ENCODE measurements around the gene BCL2L2. TPM values are rescaled to one million over a fixed set of nuclear protein-coding genes. Genes with fewer than 3 reads are reported as not detected.
A peak's percentile ranks its signal among the peaks of the same experiment; 100 is the strongest.

Gene BCL2L2
- polyA plus RNA-seq, 3 donors, result 41.3 to 49.8 (median 41.7) TPM

DNA sequence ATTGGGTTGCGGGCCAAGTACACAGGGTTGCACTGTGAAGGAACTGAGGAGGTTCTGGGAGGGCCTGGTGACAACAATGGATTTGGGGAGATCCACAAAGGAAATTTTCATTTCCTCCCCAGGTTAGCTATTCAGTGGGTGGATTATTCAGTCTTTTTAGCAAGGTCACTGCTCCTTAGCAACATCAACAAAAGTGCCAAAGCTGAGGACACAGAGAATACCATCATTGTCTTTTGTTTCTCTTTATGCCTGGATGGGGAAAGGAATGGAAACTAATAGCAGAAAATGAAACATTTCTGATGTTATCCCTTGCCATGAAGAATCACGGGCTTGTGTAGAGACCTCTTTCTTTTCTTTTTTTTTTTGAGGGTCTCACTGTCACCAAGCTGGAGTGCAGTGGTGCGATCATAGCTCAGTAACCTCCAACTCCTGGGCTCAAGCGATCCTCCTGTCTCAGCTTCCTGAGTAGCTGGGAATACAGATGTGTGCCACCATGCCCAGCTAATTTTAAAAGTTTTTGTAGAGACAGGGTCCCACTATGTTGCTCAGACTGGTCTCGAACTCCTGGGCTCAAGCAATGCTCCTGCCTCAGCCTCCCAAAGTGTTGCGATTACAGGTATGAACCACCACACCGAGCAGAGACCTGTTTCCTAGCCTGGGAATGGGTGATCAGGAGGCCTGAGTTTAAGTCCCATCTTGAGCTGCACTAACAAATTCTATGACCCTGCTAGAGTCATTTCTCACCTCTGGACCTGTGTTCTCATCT, 10.4 kb upstream of the BCL2L2 start:
- DNase-seq (ENCODE audit: extremely low read depth in 1 of 11, low read depth in 9 of 11, low spot score in 4 of 11), result no peak

DNA sequence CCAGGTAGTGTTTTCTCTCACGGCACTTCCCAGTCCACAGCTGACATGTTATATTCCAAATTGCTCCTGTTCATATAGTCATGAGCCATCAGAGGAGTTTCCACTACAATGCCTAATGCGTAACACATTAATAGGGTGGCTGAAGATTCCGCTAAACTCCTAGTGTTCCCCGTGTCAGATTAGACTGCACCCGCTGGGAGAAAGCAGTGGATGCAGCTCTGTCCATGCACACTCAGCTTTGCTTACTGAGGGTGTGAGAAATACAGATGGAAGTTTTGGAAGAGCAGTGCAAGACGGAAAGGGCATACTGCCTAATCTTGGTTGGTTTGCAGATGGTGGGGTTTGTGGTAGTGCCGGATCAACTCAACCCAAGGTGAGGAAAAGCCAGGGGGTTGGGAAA, 9.5 kb upstream of the BCL2L2 start:
- no peak for DNase-seq (ENCODE audit: extremely low read depth in 1 of 11, low read depth in 9 of 11, low spot score in 4 of 11)

DNA sequence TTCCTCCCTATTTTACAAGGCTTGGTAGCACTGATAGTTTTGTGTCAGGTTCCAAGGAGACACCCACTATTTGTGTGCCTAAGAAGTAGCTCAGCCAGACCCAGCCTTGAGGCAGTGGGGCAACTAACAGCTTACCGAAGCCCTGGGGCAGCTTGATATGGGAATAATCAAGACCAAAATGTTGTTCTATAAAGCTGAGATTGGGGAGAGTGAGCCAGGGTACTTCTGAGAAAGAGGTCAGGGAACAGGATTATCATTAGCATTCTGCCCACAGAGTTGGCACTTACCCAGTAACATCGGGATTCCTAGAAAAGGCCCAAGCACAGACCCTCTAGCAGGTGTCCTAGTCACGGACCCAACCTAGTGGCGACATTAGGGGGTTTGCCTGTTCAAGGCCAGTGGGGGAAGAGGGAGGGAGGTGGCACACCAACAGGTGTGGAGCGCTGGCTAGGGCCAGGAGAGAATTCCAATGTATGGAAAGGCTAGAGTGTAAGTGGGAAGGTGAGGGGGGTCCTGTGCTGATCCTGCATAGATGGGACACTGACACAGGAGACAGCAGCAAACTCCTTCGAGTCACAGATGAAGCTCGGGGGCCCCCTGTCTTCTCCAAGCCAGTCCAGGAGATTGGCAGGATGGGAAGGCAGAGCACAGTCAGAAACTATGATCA, 8.9 kb upstream of the BCL2L2 start:
- DNase-seq (ENCODE audit: extremely low read depth in 1 of 11, low read depth in 9 of 11, low spot score in 4 of 11), result no peak

DNA sequence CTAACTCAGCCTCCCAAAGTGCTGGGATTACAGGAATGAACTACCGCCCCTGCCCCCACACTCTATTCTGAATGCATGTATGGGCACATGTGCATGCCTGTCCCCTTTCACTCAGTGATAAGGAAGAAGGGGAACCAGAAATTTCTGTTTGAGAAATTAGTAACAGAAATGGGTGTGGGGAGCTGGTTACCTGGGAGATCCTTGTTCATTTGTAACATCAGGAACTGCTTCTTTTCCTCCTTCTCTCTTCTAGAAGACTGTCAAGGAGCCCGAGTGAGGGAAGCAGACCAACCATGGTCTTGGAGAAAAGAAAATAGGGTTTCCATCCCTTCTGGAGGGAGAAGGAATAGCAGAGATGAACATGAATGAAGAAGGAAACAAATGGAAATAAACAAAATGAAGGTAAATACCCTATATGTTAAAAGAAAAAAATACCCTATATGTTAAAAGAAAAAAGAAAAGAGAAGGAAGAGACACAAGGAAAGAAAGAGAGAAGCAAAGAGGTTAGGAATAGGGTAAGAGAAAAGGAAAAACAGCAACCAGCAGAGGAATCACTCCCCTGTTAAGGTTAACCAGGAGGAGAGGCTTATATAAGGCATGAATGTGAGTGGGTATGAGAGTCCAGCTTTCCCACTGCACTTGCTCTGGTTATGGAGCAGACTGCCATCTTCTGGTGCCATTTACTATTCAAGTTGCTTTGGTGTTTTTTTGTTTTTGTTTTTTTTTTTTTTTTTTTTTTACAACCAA, 7.2 kb upstream of the BCL2L2 start:
- peak in 2 of 11 donors; percentile 35 to 46 for DNase-seq (ENCODE audit: extremely low read depth in 1 of 11, low read depth in 9 of 11, low spot score in 4 of 11)

DNA sequence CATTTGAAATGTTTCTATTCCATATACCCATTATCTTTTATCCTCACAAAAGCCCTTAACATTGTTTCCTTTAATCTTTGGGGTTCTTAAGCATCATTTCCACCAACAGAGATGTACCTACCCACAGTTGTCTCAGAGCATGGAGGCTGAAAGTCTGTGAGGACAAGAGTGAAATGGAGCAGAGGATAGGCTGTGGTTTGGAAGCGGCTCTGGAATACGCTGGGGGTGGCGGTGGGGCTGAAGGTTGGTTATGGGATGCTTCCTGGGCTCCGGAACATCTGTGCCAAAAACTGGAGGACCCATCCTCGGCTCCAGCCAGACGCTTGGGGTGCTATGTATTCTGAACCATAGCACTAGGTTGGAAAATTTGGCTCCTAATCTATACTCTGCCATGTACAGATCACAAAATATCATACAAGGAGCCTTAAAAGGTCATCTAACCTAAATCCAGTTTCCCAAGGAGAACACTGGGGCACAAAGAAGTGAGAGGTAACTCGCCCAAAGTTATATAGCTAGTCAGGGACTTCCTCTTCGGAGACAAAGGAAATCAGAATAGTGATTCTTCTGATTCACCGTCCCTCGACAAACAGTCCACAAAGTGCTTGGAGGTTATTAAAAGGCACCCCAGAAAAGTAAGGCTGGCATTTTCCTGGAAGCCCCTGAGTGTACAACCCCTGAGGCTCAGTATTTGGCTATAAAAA, 6.5 kb upstream of the BCL2L2 start:
- DNase-seq (ENCODE audit: extremely low read depth in 1 of 11, low read depth in 9 of 11, low spot score in 4 of 11), result no peak

DNA sequence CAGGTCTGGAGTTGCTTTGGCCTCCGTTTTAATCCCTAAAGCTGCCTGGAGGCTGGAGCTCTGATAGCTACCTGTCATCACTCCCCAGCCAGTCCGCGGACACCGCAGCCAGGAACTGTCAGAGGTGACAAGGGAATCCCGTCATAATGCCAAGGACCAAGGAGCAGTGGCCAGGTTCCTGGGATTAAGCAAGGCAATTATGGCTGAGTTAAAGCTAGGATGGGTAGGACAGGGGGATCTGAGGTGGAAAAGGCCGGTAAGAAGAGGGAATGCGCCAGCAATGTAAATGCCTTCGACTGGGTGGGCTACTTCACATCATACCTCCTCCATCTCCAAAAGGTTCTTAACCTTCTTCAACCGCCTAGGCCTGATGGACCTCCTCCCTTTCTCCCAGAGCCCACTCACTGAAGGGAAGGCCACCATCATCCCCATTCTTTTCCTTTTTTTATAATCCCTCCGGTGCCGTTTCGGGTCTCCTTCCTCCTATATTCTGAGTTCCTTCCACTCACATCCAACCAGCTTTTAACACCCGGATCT, 5.9 kb upstream of the BCL2L2 start:
- peak in 1 of 11 donors; percentile 15 for DNase-seq (ENCODE audit: extremely low read depth in 1 of 11, low read depth in 9 of 11, low spot score in 4 of 11)

DNA sequence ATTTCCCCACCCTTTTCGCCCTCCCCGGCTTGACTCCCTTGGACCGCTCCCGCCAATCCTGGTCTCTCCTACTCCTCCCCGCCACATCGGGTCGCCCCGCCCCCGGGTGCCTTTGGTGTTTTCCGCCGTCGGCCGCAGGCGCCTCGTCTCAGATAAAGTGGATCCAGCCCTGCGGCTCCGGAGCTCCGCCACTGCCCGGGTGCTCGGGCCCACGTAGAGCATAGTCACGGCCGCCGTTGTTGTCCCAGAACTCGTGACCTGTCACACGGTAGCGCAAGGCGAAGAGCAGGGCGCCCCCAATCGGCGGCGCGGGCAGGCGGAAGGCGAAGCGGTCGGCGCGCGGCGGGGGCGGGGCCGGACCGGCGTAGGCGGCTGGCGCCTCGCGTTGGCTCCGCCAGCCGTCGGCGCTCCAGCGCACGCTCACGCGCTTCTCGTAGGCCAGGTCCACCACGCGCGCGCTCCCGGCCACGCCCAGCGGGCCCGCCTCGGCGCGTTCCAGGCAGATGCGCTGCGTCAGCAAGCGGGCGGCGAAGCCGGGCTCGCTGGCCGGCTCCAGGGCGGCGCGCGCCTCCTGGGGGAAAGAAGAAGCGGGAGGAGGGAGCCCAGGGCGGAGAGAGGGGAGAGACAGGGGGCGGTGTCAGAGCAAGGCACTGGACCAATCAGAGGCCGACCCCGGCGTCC, 5.2 kb upstream of the BCL2L2 start:
- peak; percentile 95 to 98 (median 98) for DNase-seq (ENCODE audit: extremely low read depth in 1 of 11, low read depth in 9 of 11, low spot score in 4 of 11)

DNA sequence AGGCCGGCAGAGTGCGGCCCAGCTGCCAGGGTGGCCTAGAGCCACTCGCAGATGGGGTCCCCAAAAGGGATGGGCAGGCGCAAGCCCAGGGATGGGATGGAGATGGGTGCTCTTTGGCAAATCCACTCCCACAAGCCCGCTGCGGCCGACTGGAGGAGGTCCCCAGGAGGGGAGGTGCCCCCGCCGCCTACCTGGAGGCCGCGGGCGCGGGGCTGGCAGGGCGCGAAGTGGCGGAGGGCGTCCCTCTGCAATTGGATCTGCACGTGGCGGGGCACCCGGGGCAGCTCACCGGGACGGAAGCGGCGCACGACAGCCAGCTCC, 4.7 kb upstream of the BCL2L2 start:
- no peak for DNase-seq (ENCODE audit: extremely low read depth in 1 of 11, low read depth in 9 of 11, low spot score in 4 of 11)

DNA sequence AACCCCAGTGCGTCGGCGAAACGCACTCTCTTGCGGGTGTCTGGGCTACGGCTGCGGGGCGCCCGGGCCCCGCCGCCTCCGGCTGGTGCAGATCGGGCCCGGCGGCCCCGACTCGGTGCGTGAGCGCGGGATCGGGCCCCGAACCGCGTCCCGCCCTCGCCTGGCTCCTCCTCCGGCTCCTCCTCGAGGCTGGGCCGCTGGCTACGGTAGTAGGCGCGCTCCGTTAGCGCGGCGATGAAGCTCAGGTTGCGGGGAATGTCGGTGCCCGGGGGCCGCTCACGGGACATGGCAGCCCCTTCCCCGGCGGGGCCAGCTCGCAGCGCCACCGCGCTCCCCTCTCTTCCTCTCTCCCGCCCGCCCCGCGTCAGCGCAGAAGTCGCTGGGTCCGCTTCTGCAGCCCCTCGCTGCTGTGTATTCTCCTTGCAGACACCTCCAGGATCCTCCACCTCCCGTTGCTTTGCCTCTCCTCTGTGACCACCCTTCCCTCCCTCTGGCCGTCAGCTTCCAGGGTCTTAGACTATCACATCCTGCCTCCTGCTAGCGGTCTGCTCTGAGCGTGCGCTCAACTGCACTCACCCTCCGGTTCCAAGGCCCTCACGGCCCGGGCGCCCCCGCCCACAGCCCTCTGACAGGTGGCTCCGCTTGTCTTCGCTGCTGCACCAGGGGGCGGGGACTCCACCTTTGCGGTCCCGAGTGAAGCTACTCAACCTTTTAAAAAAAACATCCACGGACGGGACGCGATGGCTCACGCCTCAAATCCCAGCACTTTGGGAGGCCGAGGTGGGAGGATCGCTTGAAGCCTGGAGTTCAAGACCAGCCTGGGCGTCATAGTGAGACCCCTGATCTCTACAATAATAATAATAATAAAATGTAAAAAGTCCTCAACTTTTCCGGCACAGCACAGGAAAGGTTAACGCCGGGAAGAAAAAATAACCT, 4.1 kb upstream of the BCL2L2 start, which contains the start of gene PPP1R3E:
Gene PPP1R3E (minus strand): TSS at position 570 of the 936 bp plus-strand sequence. CDS start 283 bp downstream, at position 287.
- DNase-seq (ENCODE audit: extremely low read depth in 1 of 11, low read depth in 9 of 11, low spot score in 4 of 11), result peak in 4 of 11 donors; percentile 24 to 60 (median 53)

DNA sequence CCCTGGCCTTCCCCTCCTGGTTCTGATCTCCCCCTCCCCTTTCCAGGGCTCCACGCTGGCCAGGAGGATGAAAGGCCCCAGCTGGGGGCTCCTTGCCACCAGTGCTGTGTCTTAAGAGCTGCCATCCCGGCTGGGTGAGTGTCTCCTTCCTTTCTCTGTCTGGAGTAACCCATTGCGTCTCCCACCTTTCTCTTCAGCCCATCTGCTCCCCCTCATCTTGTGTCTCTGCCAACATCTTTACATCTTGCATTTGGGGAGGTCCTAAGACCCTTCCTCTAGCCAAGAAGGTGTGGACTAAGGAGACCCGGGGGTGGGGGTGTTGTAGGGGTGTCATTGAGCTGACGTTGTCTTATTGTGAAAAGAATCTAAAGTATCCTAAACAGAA, 505 bp downstream of the BCL2L2 start:
- DNase-seq (ENCODE audit: extremely low read depth in 1 of 11, low read depth in 9 of 11, low spot score in 4 of 11), result no peak

DNA sequence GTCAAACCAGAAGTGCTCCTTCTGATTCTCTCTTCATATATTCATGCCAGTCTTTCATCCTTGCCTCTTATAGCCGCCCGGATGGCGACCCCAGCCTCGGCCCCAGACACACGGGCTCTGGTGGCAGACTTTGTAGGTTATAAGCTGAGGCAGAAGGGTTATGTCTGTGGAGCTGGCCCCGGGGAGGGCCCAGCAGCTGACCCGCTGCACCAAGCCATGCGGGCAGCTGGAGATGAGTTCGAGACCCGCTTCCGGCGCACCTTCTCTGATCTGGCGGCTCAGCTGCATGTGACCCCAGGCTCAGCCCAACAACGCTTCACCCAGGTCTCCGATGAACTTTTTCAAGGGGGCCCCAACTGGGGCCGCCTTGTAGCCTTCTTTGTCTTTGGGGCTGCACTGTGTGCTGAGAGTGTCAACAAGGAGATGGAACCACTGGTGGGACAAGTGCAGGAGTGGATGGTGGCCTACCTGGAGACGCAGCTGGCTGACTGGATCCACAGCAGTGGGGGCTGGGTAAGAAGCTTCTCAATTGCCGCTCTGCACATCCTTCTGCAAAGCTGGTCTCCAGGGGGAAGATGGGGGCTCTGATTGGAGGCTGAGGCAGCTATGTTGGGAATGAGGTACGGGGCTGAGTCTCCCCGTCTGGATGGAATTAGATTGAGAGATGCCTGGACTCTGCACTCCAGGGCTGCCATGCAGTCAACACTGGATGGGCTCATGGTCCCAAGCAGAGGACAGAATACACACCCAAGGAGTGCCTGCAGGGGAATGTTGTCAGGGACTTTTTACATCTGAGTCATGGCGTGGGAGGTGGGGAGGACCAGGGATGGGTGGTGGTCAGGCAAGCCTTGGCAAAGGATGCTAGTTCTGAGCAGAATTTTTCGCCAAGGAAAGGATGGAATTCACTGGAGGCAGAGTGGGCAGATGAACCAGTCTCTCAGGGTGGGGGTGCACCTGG, 1.3 kb downstream of the BCL2L2 start:
- no peak for DNase-seq (ENCODE audit: extremely low read depth in 1 of 11, low read depth in 9 of 11, low spot score in 4 of 11)

DNA sequence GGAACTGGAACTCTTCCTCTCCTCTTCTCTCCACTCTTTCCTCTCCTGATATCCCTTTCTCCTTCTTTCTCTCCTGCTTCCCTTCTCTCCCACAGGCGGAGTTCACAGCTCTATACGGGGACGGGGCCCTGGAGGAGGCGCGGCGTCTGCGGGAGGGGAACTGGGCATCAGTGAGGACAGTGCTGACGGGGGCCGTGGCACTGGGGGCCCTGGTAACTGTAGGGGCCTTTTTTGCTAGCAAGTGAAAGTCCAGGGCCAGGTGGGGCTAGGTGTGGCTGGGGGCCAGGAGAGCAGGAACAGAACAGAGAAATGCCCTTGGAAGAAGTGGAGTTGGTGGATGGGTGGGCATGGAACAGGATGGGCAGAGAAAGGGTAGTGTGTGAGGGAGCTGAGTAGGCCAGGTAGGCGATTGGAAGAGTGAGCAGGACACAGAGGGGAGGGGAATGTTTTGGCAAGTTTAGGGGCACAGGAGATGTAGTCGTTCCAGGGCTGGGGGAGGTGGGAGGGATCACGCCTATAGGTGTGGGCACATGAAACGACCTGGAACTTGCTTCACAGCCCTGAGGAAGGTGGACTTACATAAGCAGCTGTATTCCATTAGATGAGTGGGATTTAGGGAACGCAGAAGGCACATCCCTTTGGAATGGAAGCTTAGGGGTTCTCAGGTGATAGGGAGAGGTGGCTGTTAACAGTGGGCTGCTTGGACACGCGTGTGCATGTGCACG, 2.2 kb downstream of the BCL2L2 start:
- DNase-seq (ENCODE audit: extremely low read depth in 1 of 11, low read depth in 9 of 11, low spot score in 4 of 11), result no peak

DNA sequence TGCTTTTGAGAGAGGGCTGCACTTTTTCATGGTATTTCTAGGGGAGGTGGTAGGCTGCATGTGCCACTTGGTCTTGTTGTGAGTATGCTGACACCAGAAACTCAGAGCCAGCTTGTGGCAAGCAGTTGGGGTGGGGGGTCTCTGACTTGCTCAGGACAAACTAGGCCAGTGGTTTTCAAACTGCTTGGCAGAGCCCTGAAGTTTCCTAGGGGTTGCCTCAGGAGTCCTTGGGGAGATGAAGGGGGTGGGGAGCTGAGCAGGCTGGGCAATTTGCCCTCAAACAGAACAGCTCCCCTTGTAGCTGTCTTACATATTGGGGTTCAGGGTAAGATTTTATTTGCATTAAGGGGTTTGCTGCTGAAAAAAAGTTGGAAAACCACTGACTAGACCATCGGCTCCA, 3.9 kb downstream of the BCL2L2 start:
- DNase-seq (ENCODE audit: extremely low read depth in 1 of 11, low read depth in 9 of 11, low spot score in 4 of 11), result no peak

DNA sequence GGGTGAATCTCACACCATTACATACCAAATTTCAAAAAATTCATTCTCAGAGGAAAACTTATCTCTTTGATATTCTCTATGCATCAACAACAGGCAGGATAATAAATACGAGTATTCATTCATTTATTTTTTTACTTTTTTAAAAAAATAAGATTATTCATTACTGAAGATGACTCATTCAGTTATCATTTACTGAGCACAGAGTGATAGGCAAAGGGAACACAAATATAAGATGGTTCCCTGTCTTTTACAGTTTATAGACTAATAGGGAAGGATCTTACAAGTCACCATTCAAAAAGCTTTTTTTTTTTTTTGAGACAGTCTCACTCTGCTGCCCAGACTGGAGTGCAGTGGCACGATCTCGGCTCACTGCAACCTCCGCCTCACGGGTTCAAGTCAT, 9.7 kb downstream of the BCL2L2 start:
- DNase-seq (ENCODE audit: extremely low read depth in 1 of 11, low read depth in 9 of 11, low spot score in 4 of 11), result no peak

DNA sequence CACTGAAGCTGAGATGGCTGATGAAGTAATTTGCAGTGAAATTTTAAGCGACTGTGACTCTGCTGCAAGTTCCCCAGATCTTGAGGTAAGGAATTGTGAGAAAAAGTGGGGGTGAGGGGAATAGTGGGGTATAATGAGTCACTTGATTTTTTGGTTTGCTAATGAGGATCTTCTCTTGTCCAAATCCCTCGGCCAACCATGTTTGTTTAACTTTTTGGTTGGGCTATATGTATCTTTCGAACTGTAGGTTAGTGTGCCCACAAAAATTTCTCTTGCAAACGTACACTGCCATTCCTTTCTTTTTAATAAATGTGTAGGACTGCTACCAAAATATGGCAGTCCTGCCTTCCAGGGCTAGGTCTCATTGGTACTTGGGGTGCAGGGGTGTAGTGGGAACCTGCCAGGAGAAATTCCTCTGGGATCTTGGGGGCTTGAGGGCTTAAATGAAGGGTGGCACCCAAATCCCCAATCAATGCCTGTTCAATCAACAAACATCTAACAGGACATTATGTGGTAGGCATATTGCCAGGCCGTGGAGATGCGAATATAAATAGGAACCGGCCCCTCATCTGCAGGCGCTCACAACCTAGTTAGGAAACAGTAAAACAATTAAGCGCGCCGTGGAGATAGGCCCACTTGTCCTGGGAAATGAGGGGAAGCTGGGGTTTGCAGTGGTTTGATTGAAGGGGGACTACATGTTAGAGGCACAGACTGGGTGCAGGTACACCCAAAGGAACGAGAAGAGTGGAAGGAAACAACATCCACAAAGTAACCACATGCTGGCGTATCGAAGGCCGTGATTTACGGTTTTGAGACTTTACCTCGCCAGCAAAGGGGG, 13.3 kb downstream of the BCL2L2 start:
- DNase-seq (ENCODE audit: extremely low read depth in 1 of 11, low read depth in 9 of 11, low spot score in 4 of 11), result no peak
